Upper lobe of left lung (tissue), 6 donors: ENCODE measurements around the gene MGMT. TPM values are rescaled to one million over a fixed set of nuclear protein-coding genes. Genes with fewer than 3 reads are reported as not detected.

Experiments used
- ATAC-seq, 2 donors: fragments of 200-7000 bp; cut with Tn5 transposase; one replicate each; pipeline ENCODE4 v1.9.1; 2022; ENCODE audit warnings: mild to moderate bottlenecking in 2 of 2, moderate library complexity in 2 of 2; ENCODE audit not compliant: low FRiP score in 2 of 2
- DNase-seq, 2 donors: peaks; one replicate each; pipeline ENCODE4 v3.0.0-alpha.2; 2019 to 2020
- H3K27ac ChIP-seq, 4 donors: fragments of 200-600 bp; sonication (generic); one replicate each; pipeline ENCODE4 v1.5.1; 2016 to 2019
- H3K27me3 ChIP-seq, 4 donors: fragments of 200-600 bp; sonication (generic); one replicate each; pipeline ENCODE4 v1.5.1; 2017 to 2019
- H3K36me3 ChIP-seq, 4 donors: fragments of 200-600 bp; sonication (generic); one replicate each; pipeline ENCODE4 v1.5.1; 2016 to 2019
- H3K4me1 ChIP-seq, 4 donors: fragments of 200-600 bp; sonication (generic); one replicate each; pipeline ENCODE4 v1.5.1; 2018 to 2019
- H3K4me3 ChIP-seq, 4 donors: fragments of 200-600 bp; sonication (generic); one replicate each; pipeline ENCODE4 v1.5.1; 2017 to 2019; ENCODE audit warnings: mild to moderate bottlenecking in 2 of 4, moderate library complexity in 1 of 4
- H3K9me3 ChIP-seq, 4 donors: fragments of 200-600 bp; sonication (generic); one replicate each; pipeline ENCODE4 v1.5.1; 2018 to 2019
- CTCF ChIP-seq, 6 experiments: fragments of 450-650 bp in 4 of 6; fragments of 200-600 bp in 2 of 6; sonication (generic) in 2 of 6; IDR thresholded peaks; one replicate each; pipeline ENCODE4 v1.5.1; 2016 to 2019; ENCODE audit warnings: antibody characterized with exemption in 6 of 6
- EP300 ChIP-seq, 4 donors: sonication (generic); formaldehyde crosslinking; IDR thresholded peaks; one replicate each; pipeline ENCODE4 v1.5.1; 2017; ENCODE audit warnings: antibody characterized with exemption in 4 of 4, control low read depth in 2 of 4
- POLR2A ChIP-seq, 4 donors: fragments of 450-650 bp; IDR thresholded peaks; one replicate each; pipeline ENCODE4 v1.5.1; 2016 to 2017; ENCODE audit warnings: antibody characterized with exemption in 4 of 4, mild to moderate bottlenecking in 2 of 4
- POLR2AphosphoS5 ChIP-seq, 2 donors: sonication (generic); formaldehyde crosslinking; IDR thresholded peaks; one replicate each; pipeline ENCODE4 v1.5.1; 2017; ENCODE audit warnings: antibody characterized with exemption in 2 of 2
- WGBS, 2 donors: methylation state at CpG; one replicate each; pipeline ENCODE4 v1.1.5; 2017 to 2018; 5-methylcytosine and 5-hydroxymethylcytosine counted together
- total RNA-seq, 6 donors: library from RNA; depleted of rRNA in 4 of 6; stranded (reverse); fragments of >200 nt in 4 of 6; gene quantifications; one replicate each; pipeline versions ENCODE4 v1.1.0 to v1.2.1, GENCODE V29; 2016 to 2021
- donor health status: DM: no; HTN: no; CAD: no; lungs with moderate emphysema.
- donor health status: DM: no; HTN: yes; CAD: no; lungs with severe emphysema.

MGMT gene
- total RNA-seq, 6 donors from 2014 or later: 20.9 to 44.0 (median 29.6) TPM

GRCh38 chr10:129449893-129450292, 17.1 kb upstream of the MGMT start:
- WGBS, 2 donors: 68 to 93% methylated on average over 2 of the region's 2 CpGs
- ATAC-seq (no peak), DNase-seq (no peak)
- Histone ChIP-seq H3K27ac (no peak overlapping the region), H3K27me3 (no peaks in the 10 kb centered on the region), H3K4me1 (no peaks in the 10 kb centered on the region), H3K36me3 (no peaks in the 10 kb centered on the region), H3K4me3 (no peak overlapping the region), H3K9me3 (no peaks in the 10 kb centered on the region)
- TF ChIP-seq EP300 (IDR thresholded peaks at IDR 0.05): no peak
- TF ChIP-seq POLR2A (IDR thresholded peaks at IDR 0.05): no peak
- no peak for TF ChIP-seq CTCF (IDR thresholded peaks at IDR 0.05)
- no peak for TF ChIP-seq POLR2AphosphoS5 (IDR thresholded peaks at IDR 0.05)

- Histone ChIP-seq H3K4me1 (no peaks in the 10 kb centered on the region), H3K9me3 (no peaks in the 10 kb centered on the region), H3K36me3 (no peaks in the 10 kb centered on the region), H3K27me3 (no peaks in the 10 kb centered on the region), H3K4me3 (no peak overlapping the region), H3K27ac (no peak overlapping the region)
- ATAC-seq (no peak), DNase-seq (no peak)
- WGBS, 2 donors: 75 to 79% methylated on average over 3 of the region's 3 CpGs
- TF ChIP-seq CTCF (IDR thresholded peaks at IDR 0.05) (no peak), POLR2A (IDR thresholded peaks at IDR 0.05) (no peak), EP300 (IDR thresholded peaks at IDR 0.05) (no peak)
These were observed 16.6 kb upstream of the MGMT start for GRCh38 chr10:129450391-129450790.

GRCh38 chr10:129455625-129456024, 11.4 kb upstream of the MGMT start:
- ATAC-seq (no peak), DNase-seq (no peak)
- WGBS, 2 donors: 60 to 64% methylated on average over 6 of the region's 6 CpGs
- Histone ChIP-seq H3K4me3 (no peak overlapping the region), H3K9me3 (no peaks in the 10 kb centered on the region), H3K36me3 (no peaks in the 10 kb centered on the region), H3K27ac (no peak overlapping the region), H3K4me1 (no peaks in the 10 kb centered on the region), H3K27me3 (no peaks in the 10 kb centered on the region)
- TF ChIP-seq POLR2AphosphoS5 (IDR thresholded peaks at IDR 0.05) (no peak), POLR2A (IDR thresholded peaks at IDR 0.05) (no peak), CTCF (IDR thresholded peaks at IDR 0.05) (no peak), EP300 (IDR thresholded peaks at IDR 0.05) (no peak)

GRCh38 chr10:129459762-129460539, 7.1 kb upstream of the MGMT start:
- Histone ChIP-seq H3K36me3 (no peaks in the 10 kb centered on the region), H3K9me3 (no peaks in the 10 kb centered on the region), H3K4me1 (no peaks in the 10 kb centered on the region), H3K4me3 (no peak overlapping the region), H3K27me3 (no peaks in the 10 kb centered on the region), H3K27ac (no peak overlapping the region)
- no peak for ATAC-seq
- no peak for DNase-seq
- no peak for TF ChIP-seq POLR2A (IDR thresholded peaks at IDR 0.05)
- TF ChIP-seq EP300 (IDR thresholded peaks at IDR 0.05): no peak
- TF ChIP-seq POLR2AphosphoS5 (IDR thresholded peaks at IDR 0.05): no peak
- no peak for TF ChIP-seq CTCF (IDR thresholded peaks at IDR 0.05)
- 80 to 91% methylated on average over 10 of the region's 10 CpGs for WGBS, 2 donors

- Histone ChIP-seq H3K9me3 (no peaks in the 10 kb centered on the region), H3K36me3 (no peaks in the 10 kb centered on the region), H3K27ac (no peak overlapping the region), H3K4me1 (peaks cover 4 to 11% (median 6%) of the 10 kb centered on the region in 4 donors), H3K27me3 (no peaks in the 10 kb centered on the region), H3K4me3 (no peak overlapping the region)
- WGBS, 2 donors: 75 to 76% methylated on average over 6 of the region's 6 CpGs
- TF ChIP-seq CTCF (IDR thresholded peaks at IDR 0.05) (no peak), POLR2AphosphoS5 (IDR thresholded peaks at IDR 0.05) (no peak), EP300 (IDR thresholded peaks at IDR 0.05) (no peak), POLR2A (IDR thresholded peaks at IDR 0.05) (no peak)
- no peak for DNase-seq
- no peak for ATAC-seq
These were observed 4.7 kb upstream of the MGMT start for GRCh38 chr10:129462257-129462795.
